Measurements from ENCODE around the gene MIB2. TPM values are rescaled to one million over a fixed set of nuclear protein-coding genes. Genes with fewer than 3 reads are reported as not detected.
A peak's percentile ranks its signal among the peaks of the same experiment; 100 is the strongest.

MIB2 gene
- total and polyA plus RNA-seq, 2 of the 4 experiments (the other 2 are of a cell fraction), result 17.2 to 47.8 TPM

GRCh38 chr1:1598051-1598719 lies 17.1 kb upstream of the MIB2 start:
- 89% methylated on average over 10 of the region's 28 CpGs; no CpG with 5 or more reads in 1 of the 2 experiments for WGBS, 2 experiments (ENCODE audit: extremely low coverage in 2 of 2, insufficient read length in 1 of 2)
- POLR2A ChIA-PET (ENCODE audit: unreplicated experiment), result no interaction called here

More at GRCh38 chr1:1598051-1598719, 17.1 kb upstream of the MIB2 start:
- Histone ChIP-seq H3K4me1 (ENCODE audit: control insufficient read depth, insufficient read depth, low read length) (peaks cover 10% of the 10 kb centered on the region; the same call in 1 of the 2 replicates), H3K4me2 (ENCODE audit: low read depth, low read length) (no peak overlapping the region), H4K91ac (ENCODE audit: insufficient read depth, low read depth, low read length) (no peak overlapping the region), H2AFZ (replicated peaks; ENCODE audit: low read length, poor library complexity) (no peak overlapping the region), H3K9me1 (ENCODE audit: insufficient read depth, low read length) (no peaks in the 10 kb centered on the region), H2AK9ac (replicated peaks; ENCODE audit: low read depth, low read length, poor library complexity) (peak overlapping the region; percentile 42), H2BK120ac (ENCODE audit: low read depth, low read length) (no peak overlapping the region), H4K5ac (ENCODE audit: low read depth, low read length) (no peak overlapping the region), H3K23ac (ENCODE audit: low read depth, low read length) (no peak overlapping the region), H3K9ac (ENCODE audit: low read depth, low read length) (no peak overlapping the region), H3K4ac (ENCODE audit: low read depth, low read length) (no peak overlapping the region), H2BK20ac (ENCODE audit: low read depth, low read length) (no peak overlapping the region), H3K27me3 (ENCODE audit: control insufficient read depth, insufficient read depth, low read length) (peaks cover 24% of the 10 kb centered on the region), H3K18ac (ENCODE audit: low read depth, low read length) (no peak overlapping the region), H3K56ac (ENCODE audit: extremely low read depth, insufficient read depth, low read length) (no peak overlapping the region), H2BK15ac (ENCODE audit: low read depth, low read length) (no peak overlapping the region), H3K4me3 (ENCODE audit: insufficient read depth, low read depth, low read length) (no peak overlapping the region), H2AK5ac (ENCODE audit: low read depth, low read length) (no peak overlapping the region), H4K20me1 (ENCODE audit: insufficient read depth, low read length) (no peaks in the 10 kb centered on the region), H3K14ac (replicated peaks; ENCODE audit: low read depth, low read length) (no peak overlapping the region), H2BK5ac (ENCODE audit: low read depth, low read length, poor library complexity, severe bottlenecking) (no peak overlapping the region), H4K8ac (ENCODE audit: low read depth in 2 of 2, low read length in 2 of 2) (no peak overlapping the region), H3K9me3 (ENCODE audit: control insufficient read depth, insufficient read depth, low read length) (no peaks in the 10 kb centered on the region), H3K36me3 (ENCODE audit: control insufficient read depth, insufficient read depth, low read length) (no peaks in the 10 kb centered on the region), H3K27ac (ENCODE audit: insufficient read depth, low read length) (no peak overlapping the region), H3K79me1 (ENCODE audit: low read depth in 1 of 2, low read length in 2 of 2) (no peaks in the 10 kb centered on the region)
- CTCF ChIA-PET, result interaction anchor here (0.8 kb wide), 1 partner anchor 264 kb away, joined by 3 read pairs; no protein-coding TSS in a partner anchor
- dilution Hi-C loops (cut with HindIII; ENCODE audit: low sequenced_read_pairs, unreplicated experiment) (no loop called here), intact Hi-C loops (cut with micrococcal nuclease) (no loop called here), in situ Hi-C loops (cut with MboI; ENCODE audit: low sequenced_read_pairs) (no loop called here)
- no TSS peak for BruUV-seq (replicated peaks)
- ATAC-seq (ENCODE audit: low read depth) (no peak), DNase-seq (no peak)
- TF ChIP-seq CTCF (conservative IDR thresholded peaks at IDR 0.05; ENCODE audit: low read depth, low read length), result no peak
- no peak for TF ChIP-seq FOS (IDR thresholded peaks at IDR 0.05; ENCODE audit: low read depth, low read length)
- no peak for TF ChIP-seq RFX5 (IDR thresholded peaks at IDR 0.05; ENCODE audit: low read depth, low read length)
